ENCODE data around the gene SEC31A. TPM values are rescaled to one million over a fixed set of nuclear protein-coding genes. Genes with fewer than 3 reads are reported as not detected.
A peak's percentile ranks its signal among the peaks of the same experiment; 100 is the strongest.

The SEC31A gene
- total and polyA plus RNA-seq, 2 of the 4 experiments (the other 2 are of a cell fraction) = 278 to 366 TPM

- intact Hi-C loops (cut with micrococcal nuclease) (no loop called here), dilution Hi-C loops (cut with HindIII; ENCODE audit: low sequenced_read_pairs, unreplicated experiment) (no loop called here), in situ Hi-C loops (cut with MboI; ENCODE audit: low sequenced_read_pairs) (loop anchor here (10.0 kb wide), 1 partner anchor 358 kb away; no protein-coding TSS in a partner anchor)
- Histone ChIP-seq H3K9me3 (ENCODE audit: control insufficient read depth, insufficient read depth, low read length) (no peaks in the 10 kb centered on the region), H4K20me1 (ENCODE audit: insufficient read depth, low read length) (peaks cover 9% of the 10 kb centered on the region; the same call in 1 of the 2 replicates), H3K9me1 (ENCODE audit: insufficient read depth, low read length) (no peaks in the 10 kb centered on the region), H2BK5ac (ENCODE audit: low read depth, low read length, poor library complexity, severe bottlenecking) (peak overlapping the region; percentile 63), H3K36me3 (ENCODE audit: control insufficient read depth, insufficient read depth, low read length) (peaks cover 71% of the 10 kb centered on the region), H3K4me3 (ENCODE audit: insufficient read depth, low read depth, low read length) (no peak overlapping the region), H3K56ac (ENCODE audit: extremely low read depth, insufficient read depth, low read length) (no peak overlapping the region), H3K4me2 (ENCODE audit: low read depth, low read length) (no peak overlapping the region; the same call in 1 of the 2 replicates), H3K27me3 (ENCODE audit: control insufficient read depth, insufficient read depth, low read length) (no peaks in the 10 kb centered on the region), H3K9ac (ENCODE audit: low read depth, low read length) (no peak overlapping the region), H4K8ac (ENCODE audit: low read depth in 2 of 2, low read length in 2 of 2) (no peak overlapping the region), H3K23ac (ENCODE audit: low read depth, low read length) (no peak overlapping the region), H3K4me1 (ENCODE audit: control insufficient read depth, insufficient read depth, low read length) (peaks cover 7% of the 10 kb centered on the region), H3K27ac (ENCODE audit: insufficient read depth, low read length) (no peak overlapping the region), H2AK5ac (ENCODE audit: low read depth, low read length) (no peak overlapping the region), H2BK120ac (ENCODE audit: low read depth, low read length) (no peak overlapping the region), H4K91ac (ENCODE audit: insufficient read depth, low read depth, low read length) (no peak overlapping the region), H2AK9ac (replicated peaks; ENCODE audit: low read depth, low read length, poor library complexity) (no peak overlapping the region), H3K4ac (ENCODE audit: low read depth, low read length) (no peak overlapping the region), H2BK15ac (ENCODE audit: low read depth, low read length) (no peak overlapping the region), H3K79me1 (ENCODE audit: low read depth in 1 of 2, low read length in 2 of 2) (peaks cover 20 to 39% of the 10 kb centered on the region in 2 experiments), H2AFZ (replicated peaks; ENCODE audit: low read length, poor library complexity) (no peak overlapping the region), H4K5ac (ENCODE audit: low read depth, low read length) (no peak overlapping the region), H3K14ac (replicated peaks; ENCODE audit: low read depth, low read length) (no peak overlapping the region), H3K18ac (ENCODE audit: low read depth, low read length) (no peak overlapping the region), H2BK20ac (ENCODE audit: low read depth, low read length) (no peak overlapping the region)
- CTCF ChIA-PET = no interaction called here
- TF ChIP-seq CEBPB (IDR thresholded peaks at IDR 0.05; ENCODE audit: low read depth, low read length) (peak; percentile 36), RCOR1 (IDR thresholded peaks at IDR 0.05; ENCODE audit: insufficient replicate concordance, low read length) (no peak), MAFK (IDR thresholded peaks at IDR 0.05; ENCODE audit: low read depth, low read length) (no peak)
- POLR2A ChIA-PET (ENCODE audit: unreplicated experiment) = no interaction called here
- no TSS peak for BruUV-seq (replicated peaks)
- DNase-seq (peak; percentile 84), ATAC-seq (ENCODE audit: low read depth) (peak; percentile 76)
- WGBS, 2 experiments (ENCODE audit: extremely low coverage in 2 of 2, insufficient read length in 1 of 2) = no CpG with 5 or more reads among the region's 5 CpGs
These were observed 67.9 kb downstream of the SEC31A start for GRCh38 chr4:82823062-82823461.

All from IMR-90 (cell line).